Cardiac muscle cell (in vitro differentiated cells and primary cell): Measurements from ENCODE around the gene DDA1. TPM values are rescaled to one million over a fixed set of nuclear protein-coding genes. Genes with fewer than 3 reads are reported as not detected.

ENCODE experiments used
- DNase-seq, 2 donors: peaks; one replicate each; pipeline versions ENCODE4 v3.0.0 to v3.0.0-alpha.2; 2010 to 2017; ENCODE audit warnings: low read depth in 1 of 2, low spot score in 1 of 2
- H3K27ac ChIP-seq: fragments of 200-600 bp; sonication (generic); 2 replicates; pipeline ENCODE4 v1.5.1; 2016
- H3K27me3 ChIP-seq: fragments of 200-600 bp; sonication (generic); 2 replicates; pipeline ENCODE4 v1.6.0; 2016; ENCODE audit warnings: control low read depth
- H3K36me3 ChIP-seq: fragments of 200-600 bp; sonication (generic); 2 replicates; pipeline ENCODE4 v1.5.1; 2016; ENCODE audit warnings: control low read depth
- H3K4me1 ChIP-seq: fragments of 200-600 bp; sonication (generic); 2 replicates; pipeline ENCODE4 v1.8.1; 2017; ENCODE audit warnings: low read depth, mild to moderate bottlenecking, mixed run types
- H3K4me3 ChIP-seq: fragments of 200-600 bp; sonication (generic); 2 replicates; pipeline ENCODE4 v1.5.1; 2016; ENCODE audit warnings: mild to moderate bottlenecking
- H3K9me3 ChIP-seq: fragments of 200-600 bp; sonication (generic); 2 replicates; pipeline ENCODE4 v1.5.1; 2017; ENCODE audit warnings: low read depth, mild to moderate bottlenecking, control low read depth
- CTCF ChIP-seq: IDR thresholded peaks from 2 replicates; pipeline ENCODE4 v1.5.1; 2012; ENCODE audit warnings: low read depth, mild to moderate bottlenecking, low read length
- polyA plus RNA-seq: library from polyadenylated mRNA; unstranded; fragments of >200 nt; fragmentation: Nextera tagmentation; extraction: Ambion mirVana; gene quantifications from 2 replicates; pipeline ENCODE4 v1.2.1, GENCODE V29; 2016
- total RNA-seq: library from RNA; depleted of rRNA; stranded (reverse); fragments of >200 nt; gene quantifications from 2 replicates; pipeline ENCODE4 v1.2.3, GENCODE V29; 2016

DDA1 gene
- total and polyA plus RNA-seq, 2 experiments from 2014 or later, result 45.4 to 53.3 TPM

GRCh38 chr19:17325133-17325532, 15.8 kb downstream of the DDA1 start:
- no peak for TF ChIP-seq CTCF
- H3K36me3 ChIP-seq, result peaks cover 7% of the 10 kb centered on the region
- no peak for DNase-seq
- H3K27me3 ChIP-seq, result peaks cover 13% of the 10 kb centered on the region
- peaks cover 4% of the 10 kb centered on the region for H3K4me1 ChIP-seq
- H3K27ac ChIP-seq, result no peak overlapping the region
- no peaks in the 10 kb centered on the region for H3K9me3 ChIP-seq
- no peak overlapping the region for H3K4me3 ChIP-seq

GRCh38 chr19:17325881-17326594, 16.7 kb downstream of the DDA1 start:
- no peaks in the 10 kb centered on the region for H3K36me3 ChIP-seq
- H3K27ac ChIP-seq, result no peak overlapping the region
- DNase-seq, result no peak
- H3K4me3 ChIP-seq, result no peak overlapping the region
- H3K4me1 ChIP-seq, result peaks cover 4% of the 10 kb centered on the region
- peaks cover 13% of the 10 kb centered on the region for H3K27me3 ChIP-seq
- no peaks in the 10 kb centered on the region for H3K9me3 ChIP-seq
- no peak for TF ChIP-seq CTCF

GRCh38 chr19:17326595-17326966, 17.2 kb downstream of the DDA1 start:
- no peak for DNase-seq
- peaks cover 4% of the 10 kb centered on the region for H3K4me1 ChIP-seq
- no peak for TF ChIP-seq CTCF
- peaks cover 13% of the 10 kb centered on the region for H3K27me3 ChIP-seq
- H3K36me3 ChIP-seq, result no peaks in the 10 kb centered on the region
- H3K4me3 ChIP-seq, result no peak overlapping the region
- no peak overlapping the region for H3K27ac ChIP-seq
- H3K9me3 ChIP-seq, result no peaks in the 10 kb centered on the region

GRCh38 chr19:17327068-17327653, 17.8 kb downstream of the DDA1 start:
- TF ChIP-seq CTCF, result no peak
- no peaks in the 10 kb centered on the region for H3K9me3 ChIP-seq
- H3K4me1 ChIP-seq, result peaks cover 4% of the 10 kb centered on the region
- H3K27ac ChIP-seq, result no peak overlapping the region
- H3K4me3 ChIP-seq, result no peak overlapping the region
- DNase-seq, result no peak
- no peaks in the 10 kb centered on the region for H3K36me3 ChIP-seq
- H3K27me3 ChIP-seq, result peaks cover 13% of the 10 kb centered on the region

GRCh38 chr19:17327654-17328516, 18.5 kb downstream of the DDA1 start:
- no peaks in the 10 kb centered on the region for H3K36me3 ChIP-seq
- peak overlapping the region; percentile 43 for H3K27ac ChIP-seq
- DNase-seq, result peak; percentile 83 to 89
- H3K4me3 ChIP-seq, result peak overlapping the region; percentile 48
- H3K4me1 ChIP-seq, result peaks cover 4% of the 10 kb centered on the region
- H3K9me3 ChIP-seq, result no peaks in the 10 kb centered on the region
- peaks cover 13% of the 10 kb centered on the region for H3K27me3 ChIP-seq
- peak; percentile 64 for TF ChIP-seq CTCF
